Measurements from ENCODE around the gene SLC25A21. TPM values are rescaled to one million over a fixed set of nuclear protein-coding genes. Genes with fewer than 3 reads are reported as not detected.

Gene SLC25A21
- total and polyA plus RNA-seq, 10 of the 15 experiments (the other 5 are each of a cell fraction or from before 2014, with no cell fraction given), result 0.06 to 0.72 (median 0.17) TPM; not detected in 3

GRCh38 chr14:36682338-36682737 lies 490.1 kb downstream of the SLC25A21 start:
- CTCF ChIA-PET, result no interaction called here
- H3K9me3 ChIP-seq (replicated peaks; ENCODE audit: control insufficient read depth, insufficient read depth, low read length), result no peaks in the 10 kb centered on the region
- FAIRE-seq (no peak), ATAC-seq (no peak), DNase-seq (ENCODE audit: low read depth, low spot score) (no peak)
- no peaks in the 10 kb centered on the region for H3K27me3 ChIP-seq (replicated peaks in 1 of 2; ENCODE audit: control insufficient read depth in 2 of 2, insufficient read depth in 2 of 2, low read length in 1 of 2)
- no peaks in the 10 kb centered on the region for H3K4me1 ChIP-seq (ENCODE audit: control insufficient read depth, insufficient read depth, low read length)
- no TSS peak for BruUV-seq (replicated peaks)
- 48% methylated on average over 4 of the region's 4 CpGs for WGBS (ENCODE audit: insufficient coverage, insufficient replicate concordance, low lambda C conversion rate, missing lambda C conversion rate)
- H3K27ac ChIP-seq (ENCODE audit: control insufficient read depth, insufficient read depth), result no peak overlapping the region
- no peaks in the 10 kb centered on the region for H3K79me2 ChIP-seq (ENCODE audit: control insufficient read depth, insufficient read depth, low read length)
- RAD21 ChIA-PET (ENCODE audit: unreplicated experiment), result no interaction called here
- H3K9ac ChIP-seq (ENCODE audit: control insufficient read depth, insufficient read depth, low read length), result no peak overlapping the region
- no peak overlapping the region for H3K4me3 ChIP-seq
- no peak overlapping the region for H3K4me2 ChIP-seq (ENCODE audit: control insufficient read depth, insufficient read depth)
- SMC1A ChIA-PET (ENCODE audit: uncharacterized antibody, unreplicated experiment), result interaction anchor here (1.1 kb wide), 1 partner anchor 18 kb away, joined by 3 read pairs; no protein-coding TSS in a partner anchor
- no peaks in the 10 kb centered on the region for H4K20me1 ChIP-seq (ENCODE audit: control insufficient read depth, insufficient read depth)
- no peak overlapping the region for H2AFZ ChIP-seq (ENCODE audit: control insufficient read depth, low read depth, low read length)
- POLR2A ChIA-PET, result no interaction called here
- in situ Hi-C loops (cut with MboI), result no loop called here
- intact Hi-C loops (cut with micrococcal nuclease; ENCODE audit: unreplicated experiment), result no loop called here
- no peaks in the 10 kb centered on the region for H3K36me3 ChIP-seq (ENCODE audit: control insufficient read depth in 2 of 2, insufficient read depth in 2 of 2, low read length in 1 of 2)
- TF ChIP-seq ZNF217 (IDR thresholded peaks at IDR 0.05) (no peak), ZNF687 (IDR thresholded peaks at IDR 0.05) (no peak), ATF2 (IDR thresholded peaks at IDR 0.05; ENCODE audit: low read length) (no peak), TBL1XR1 (IDR thresholded peaks at IDR 0.05; ENCODE audit: low read depth, low read length) (no peak), RBBP5 (conservative IDR thresholded peaks at IDR 0.05) (no peak), IRF5 (IDR thresholded peaks at IDR 0.05; ENCODE audit: borderline replicate concordance) (no peak), BCL3 (IDR thresholded peaks at IDR 0.05; ENCODE audit: borderline replicate concordance, insufficient read depth, low read depth, low read length, poor library complexity, severe bottlenecking) (no peak), POLR2A (IDR thresholded peaks at IDR 0.05; ENCODE audit: low read depth, low read length) (no peak), BHLHE40 (IDR thresholded peaks at IDR 0.05; ENCODE audit: borderline replicate concordance in 1 of 2, low read depth in 2 of 2, low read length in 1 of 2) (no peak), HDAC6 (IDR thresholded peaks at IDR 0.05; ENCODE audit: unreplicated experiment) (no peak), GABPA (IDR thresholded peaks at IDR 0.05; ENCODE audit: low read depth) (no peak), NKRF (conservative IDR thresholded peaks at IDR 0.05) (no peak), ELK1 (IDR thresholded peaks at IDR 0.05; ENCODE audit: low read depth, low read length) (no peak), FOXK2 (IDR thresholded peaks at IDR 0.05) (no peak)

Measured in GM12878 (cell line).